Stimulated activated CD8-positive, alpha-beta memory T cell treated with anti-CD3 and anti-CD28 coated beads, Interleukin-7, amount 100 ng/mL, for 48 hours (primary cell): ENCODE results near the gene NOC4L.
"Not testable (repeated sequence)": the region's sequence is repeated elsewhere in the genome, so short reads cannot be mapped to it uniquely, and the experiment has no call there.

ENCODE experiments used
- DNase-seq, 2 donors: peaks; one replicate each; pipeline ENCODE4 v3.0.0-alpha.2; 2020; ENCODE audit warnings: low read depth in 1 of 2; ENCODE audit errors: extremely low read depth in 1 of 2

Gene NOC4L

GRCh38 chr12:132180648-132181546 lies 36.6 kb downstream of the NOC4L start:
- no peak for DNase-seq

- no peak for DNase-seq
Measured at GRCh38 chr12:132181570-132182200, 37.4 kb downstream of the NOC4L start.

- no peak for DNase-seq
Measured at GRCh38 chr12:132182206-132182710, 38.0 kb downstream of the NOC4L start.

GRCh38 chr12:132182711-132183365 lies 38.6 kb downstream of the NOC4L start:
- DNase-seq = no peak

GRCh38 chr12:132185705-132186104 lies 41.4 kb downstream of the NOC4L start:
- DNase-seq = no peak

GRCh38 chr12:132186208-132186856 lies 42.1 kb downstream of the NOC4L start:
- DNase-seq = no peak

- DNase-seq = no peak
Measured at GRCh38 chr12:132186857-132187620, 42.8 kb downstream of the NOC4L start.

GRCh38 chr12:132187646-132188450 lies 43.6 kb downstream of the NOC4L start:
- no peak for DNase-seq

- DNase-seq = no peak
Measured at GRCh38 chr12:132188451-132188901, 44.2 kb downstream of the NOC4L start.

- no peak for DNase-seq
Measured at GRCh38 chr12:132188916-132189325, 44.7 kb downstream of the NOC4L start.

- DNase-seq = peak; percentile 86 to 89
Measured at GRCh38 chr12:132189378-132190011, 45.2 kb downstream of the NOC4L start.

- no peak for DNase-seq
Measured at GRCh38 chr12:132190012-132190755, 45.9 kb downstream of the NOC4L start.

- no peak for DNase-seq
Measured at GRCh38 chr12:132190834-132191500, 46.7 kb downstream of the NOC4L start.

- no peak for DNase-seq
Measured at GRCh38 chr12:132191715-132192553, 47.7 kb downstream of the NOC4L start.

- DNase-seq = no peak
Measured at GRCh38 chr12:132194056-132194455, 49.8 kb downstream of the NOC4L start.

- no peak for DNase-seq
Measured at GRCh38 chr12:132194556-132194955, 50.3 kb downstream of the NOC4L start.

- DNase-seq = not testable (repeated sequence)
Measured at GRCh38 chr12:132195242-132195641, 51.0 kb downstream of the NOC4L start.
